Measurements from ENCODE around the gene GYPC. TPM values are rescaled to one million over a fixed set of nuclear protein-coding genes. Genes with fewer than 3 reads are reported as not detected.
A peak's percentile ranks its signal among the peaks of the same experiment; 100 is the strongest.

Gene GYPC
- total RNA-seq, 1 experiment from 2014 or later: 156 TPM

- no peaks in the 10 kb centered on the region for H3K9me3 ChIP-seq (ENCODE audit: low read length)
- no peak overlapping the region for H3K4me3 ChIP-seq (ENCODE audit: low read length)
- peak overlapping the region; percentile 81 for H3K4me2 ChIP-seq (ENCODE audit: low read depth, low read length, poor library complexity, severe bottlenecking)
- H4K20me1 ChIP-seq (ENCODE audit: insufficient read depth, low read depth, low read length): no peaks in the 10 kb centered on the region
- H3K9ac ChIP-seq (ENCODE audit: low read length): peak overlapping the region; percentile 28
- H3K36me3 ChIP-seq (ENCODE audit: insufficient read depth, low read length): no peaks in the 10 kb centered on the region
- no peak overlapping the region for H2AFZ ChIP-seq (ENCODE audit: low read length)
- peaks cover 57% of the 10 kb centered on the region for H3K4me1 ChIP-seq (ENCODE audit: low read length)
- H3K9me2 ChIP-seq (replicated peaks; ENCODE audit: insufficient read depth, low read length): no peaks in the 10 kb centered on the region
- H3K27ac ChIP-seq (ENCODE audit: low read length): peak overlapping the region; percentile 92
- H3K79me2 ChIP-seq (ENCODE audit: low read length): peaks cover 85% of the 10 kb centered on the region
- no peak for DNase-seq
- no peaks in the 10 kb centered on the region for H3K27me3 ChIP-seq (ENCODE audit: low read length)
Observed at GRCh38 chr2:126665483-126665882, 9.5 kb downstream of the GYPC start.

DNA sequence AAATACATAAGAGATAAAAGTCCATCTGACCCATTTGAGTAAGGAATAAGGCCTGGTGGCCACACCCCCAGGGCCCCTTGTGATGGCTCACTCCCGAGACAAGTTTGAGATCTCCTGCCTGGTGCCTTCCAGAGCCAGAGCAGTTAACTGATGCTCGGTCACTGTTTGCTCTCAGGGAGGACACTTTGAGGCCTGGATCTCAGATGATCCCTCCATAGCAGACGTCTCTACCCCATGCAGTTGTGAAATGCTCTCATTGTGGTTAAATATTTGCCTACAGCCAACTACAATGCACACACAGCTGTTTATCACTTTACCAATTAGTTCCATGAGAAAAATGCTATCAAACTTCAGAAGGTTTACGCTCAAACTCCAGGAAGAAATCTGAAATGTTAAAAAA is 12.3 kb downstream of the GYPC start:
- peaks cover 32% of the 10 kb centered on the region for H3K4me1 ChIP-seq (ENCODE audit: low read length)
- no peak overlapping the region for H3K27ac ChIP-seq (ENCODE audit: low read length)
- no peak for DNase-seq
- H2AFZ ChIP-seq (ENCODE audit: low read length): no peak overlapping the region
- H3K79me2 ChIP-seq (ENCODE audit: low read length): peaks cover 74% of the 10 kb centered on the region
- H3K9ac ChIP-seq (ENCODE audit: low read length): no peak overlapping the region
- no peaks in the 10 kb centered on the region for H3K9me3 ChIP-seq (ENCODE audit: low read length)
- H3K27me3 ChIP-seq (ENCODE audit: low read length): no peaks in the 10 kb centered on the region
- H3K4me3 ChIP-seq (ENCODE audit: low read length): no peak overlapping the region
- no peaks in the 10 kb centered on the region for H3K9me2 ChIP-seq (replicated peaks; ENCODE audit: insufficient read depth, low read length)
- H4K20me1 ChIP-seq (ENCODE audit: insufficient read depth, low read depth, low read length): no peaks in the 10 kb centered on the region
- H3K36me3 ChIP-seq (ENCODE audit: insufficient read depth, low read length): no peaks in the 10 kb centered on the region
- H3K4me2 ChIP-seq (ENCODE audit: low read depth, low read length, poor library complexity, severe bottlenecking): no peak overlapping the region

- Histone ChIP-seq H3K79me2 (ENCODE audit: low read length) (peaks cover 67% of the 10 kb centered on the region), H3K36me3 (ENCODE audit: insufficient read depth, low read length) (no peaks in the 10 kb centered on the region), H4K20me1 (ENCODE audit: insufficient read depth, low read depth, low read length) (no peaks in the 10 kb centered on the region), H3K9me3 (ENCODE audit: low read length) (no peaks in the 10 kb centered on the region), H3K9ac (ENCODE audit: low read length) (no peak overlapping the region), H3K4me2 (ENCODE audit: low read depth, low read length, poor library complexity, severe bottlenecking) (no peak overlapping the region), H3K27me3 (ENCODE audit: low read length) (no peaks in the 10 kb centered on the region), H3K27ac (ENCODE audit: low read length) (no peak overlapping the region), H2AFZ (ENCODE audit: low read length) (no peak overlapping the region), H3K4me1 (ENCODE audit: low read length) (peaks cover 17% of the 10 kb centered on the region), H3K9me2 (replicated peaks; ENCODE audit: insufficient read depth, low read length) (no peaks in the 10 kb centered on the region), H3K4me3 (ENCODE audit: low read length) (no peak overlapping the region)
- no peak for DNase-seq
Observed at GRCh38 chr2:126669772-126670171, 13.8 kb downstream of the GYPC start.

DNA sequence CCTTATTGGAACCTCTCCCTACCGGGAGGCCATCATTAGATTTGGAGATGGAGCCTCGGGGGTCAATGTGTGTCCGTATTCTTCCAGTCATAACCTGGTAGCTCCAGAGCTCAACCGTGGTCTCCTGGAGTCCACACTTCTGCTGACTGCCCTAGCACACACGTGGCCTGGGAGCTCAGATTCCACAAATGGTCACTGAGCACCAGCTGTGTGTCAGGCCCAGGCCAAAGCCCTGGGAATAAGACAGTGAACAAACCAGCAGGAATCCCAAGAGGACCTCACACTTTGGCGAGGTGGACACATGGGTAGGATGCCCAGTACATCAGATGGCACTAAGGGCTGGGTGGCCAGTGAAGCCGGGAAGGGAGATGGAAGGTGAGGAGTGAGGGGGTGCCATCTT is 15.5 kb downstream of the GYPC start:
- Histone ChIP-seq H3K4me2 (ENCODE audit: low read depth, low read length, poor library complexity, severe bottlenecking) (no peak overlapping the region), H3K4me1 (ENCODE audit: low read length) (no peaks in the 10 kb centered on the region; the same call in 1 of the 2 replicates), H2AFZ (ENCODE audit: low read length) (no peak overlapping the region), H3K9me2 (replicated peaks; ENCODE audit: insufficient read depth, low read length) (no peaks in the 10 kb centered on the region), H3K27ac (ENCODE audit: low read length) (no peak overlapping the region), H4K20me1 (ENCODE audit: insufficient read depth, low read depth, low read length) (no peaks in the 10 kb centered on the region), H3K4me3 (ENCODE audit: low read length) (no peak overlapping the region), H3K27me3 (ENCODE audit: low read length) (no peaks in the 10 kb centered on the region), H3K9ac (ENCODE audit: low read length) (no peak overlapping the region), H3K36me3 (ENCODE audit: insufficient read depth, low read length) (no peaks in the 10 kb centered on the region), H3K9me3 (ENCODE audit: low read length) (peaks cover 2% of the 10 kb centered on the region; the same call in 1 of the 2 replicates), H3K79me2 (ENCODE audit: low read length) (peaks cover 63% of the 10 kb centered on the region)
- no peak for DNase-seq

DNA sequence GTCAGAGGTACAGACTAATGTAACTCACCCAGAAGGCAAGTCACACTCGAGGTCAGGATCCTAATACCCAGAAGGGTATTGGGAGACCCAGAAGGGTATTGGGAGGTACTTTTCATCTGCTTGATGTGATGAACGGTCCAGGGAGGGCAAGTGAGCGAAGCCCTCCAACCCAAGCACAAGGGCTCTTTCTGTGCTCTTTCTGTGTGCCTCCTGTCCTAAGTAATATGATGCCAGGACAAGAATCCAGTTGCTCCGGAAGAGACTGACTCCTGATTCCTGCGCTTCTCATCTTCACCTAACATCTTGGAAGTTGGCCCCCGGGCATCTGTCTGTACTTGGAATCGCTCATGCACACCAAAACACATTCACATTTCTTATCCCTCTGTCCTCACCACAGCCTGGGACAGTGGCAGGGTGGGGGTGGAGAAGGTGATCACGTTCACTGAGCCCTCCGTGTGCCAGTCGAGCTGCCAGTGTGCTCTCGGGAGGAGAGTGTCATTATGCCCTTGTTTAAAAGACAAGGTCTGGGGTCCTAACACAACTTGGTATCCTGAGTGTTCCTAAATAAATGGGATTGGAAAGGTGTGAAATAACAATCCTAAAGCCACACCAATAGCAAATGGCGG is 17.1 kb downstream of the GYPC start:
- no peaks in the 10 kb centered on the region for H4K20me1 ChIP-seq (ENCODE audit: insufficient read depth, low read depth, low read length)
- no peak for DNase-seq
- H3K4me2 ChIP-seq (ENCODE audit: low read depth, low read length, poor library complexity, severe bottlenecking): no peak overlapping the region
- H3K9me2 ChIP-seq (replicated peaks; ENCODE audit: insufficient read depth, low read length): no peaks in the 10 kb centered on the region
- no peak overlapping the region for H3K4me3 ChIP-seq (ENCODE audit: low read length)
- no peaks in the 10 kb centered on the region for H3K4me1 ChIP-seq (ENCODE audit: low read length)
- no peak overlapping the region for H3K27ac ChIP-seq (ENCODE audit: low read length)
- H3K9ac ChIP-seq (ENCODE audit: low read length): no peak overlapping the region
- no peaks in the 10 kb centered on the region for H3K27me3 ChIP-seq (ENCODE audit: low read length)
- no peaks in the 10 kb centered on the region for H3K36me3 ChIP-seq (ENCODE audit: insufficient read depth, low read length)
- H2AFZ ChIP-seq (ENCODE audit: low read length): no peak overlapping the region
- H3K79me2 ChIP-seq (ENCODE audit: low read length): peaks cover 54% of the 10 kb centered on the region
- peaks cover 2% of the 10 kb centered on the region; the same call in 1 of the 2 replicates for H3K9me3 ChIP-seq (ENCODE audit: low read length)

DNA sequence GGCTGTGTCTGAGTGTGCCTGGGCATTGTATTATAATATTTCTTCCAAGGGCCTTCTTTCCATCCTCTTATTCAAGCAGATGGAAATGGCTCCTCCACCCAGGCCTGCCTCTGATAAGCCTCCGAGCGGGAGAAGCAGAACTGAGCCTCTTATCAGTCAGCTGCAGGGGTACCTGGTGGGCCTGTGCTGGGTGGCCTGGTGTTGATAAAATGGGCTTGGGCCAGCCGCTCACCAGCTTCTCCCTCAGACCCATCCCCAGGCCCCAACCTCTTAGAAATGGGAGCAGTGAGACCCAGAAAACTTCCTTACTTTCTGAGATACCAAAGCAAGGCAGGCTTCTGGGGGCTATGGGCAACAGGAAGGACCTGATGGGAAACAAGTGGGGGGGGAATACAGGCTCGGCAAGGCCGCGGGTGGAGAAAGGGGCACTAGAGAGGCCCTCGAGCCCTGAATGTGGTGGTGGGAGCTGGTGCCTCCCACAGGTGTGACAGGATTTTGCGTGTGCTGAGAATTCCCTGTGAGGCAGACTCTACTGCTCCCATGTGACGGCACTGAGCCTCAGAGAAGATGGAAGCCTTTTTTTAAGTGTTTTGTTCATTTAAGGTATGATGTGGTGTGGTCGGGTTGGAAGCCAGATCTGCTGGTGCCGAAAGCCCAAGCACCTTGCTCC is 18.3 kb downstream of the GYPC start:
- Histone ChIP-seq H3K4me3 (ENCODE audit: low read length) (no peak overlapping the region), H4K20me1 (ENCODE audit: insufficient read depth, low read depth, low read length) (no peaks in the 10 kb centered on the region), H3K27ac (ENCODE audit: low read length) (no peak overlapping the region), H3K9me2 (replicated peaks; ENCODE audit: insufficient read depth, low read length) (no peaks in the 10 kb centered on the region), H3K9ac (ENCODE audit: low read length) (no peak overlapping the region), H2AFZ (ENCODE audit: low read length) (no peak overlapping the region), H3K4me1 (ENCODE audit: low read length) (no peaks in the 10 kb centered on the region), H3K27me3 (ENCODE audit: low read length) (no peaks in the 10 kb centered on the region), H3K9me3 (ENCODE audit: low read length) (peaks cover 2% of the 10 kb centered on the region; the same call in 1 of the 2 replicates), H3K36me3 (ENCODE audit: insufficient read depth, low read length) (no peaks in the 10 kb centered on the region), H3K79me2 (ENCODE audit: low read length) (peaks cover 43% of the 10 kb centered on the region), H3K4me2 (ENCODE audit: low read depth, low read length, poor library complexity, severe bottlenecking) (no peak overlapping the region)
- DNase-seq: no peak

- Histone ChIP-seq H4K20me1 (ENCODE audit: insufficient read depth, low read depth, low read length) (no peaks in the 10 kb centered on the region), H3K4me1 (ENCODE audit: low read length) (no peaks in the 10 kb centered on the region), H3K27me3 (ENCODE audit: low read length) (no peaks in the 10 kb centered on the region), H3K9me3 (ENCODE audit: low read length) (peaks cover 2% of the 10 kb centered on the region; the same call in 1 of the 2 replicates), H3K79me2 (ENCODE audit: low read length) (peaks cover 35% of the 10 kb centered on the region), H3K9ac (ENCODE audit: low read length) (no peak overlapping the region), H3K4me3 (ENCODE audit: low read length) (no peak overlapping the region), H3K27ac (ENCODE audit: low read length) (no peak overlapping the region), H3K4me2 (ENCODE audit: low read depth, low read length, poor library complexity, severe bottlenecking) (no peak overlapping the region), H2AFZ (ENCODE audit: low read length) (no peak overlapping the region), H3K36me3 (ENCODE audit: insufficient read depth, low read length) (no peaks in the 10 kb centered on the region), H3K9me2 (replicated peaks; ENCODE audit: insufficient read depth, low read length) (no peaks in the 10 kb centered on the region)
- DNase-seq: no peak
Observed at GRCh38 chr2:126675637-126676036, 19.7 kb downstream of the GYPC start.

DNA sequence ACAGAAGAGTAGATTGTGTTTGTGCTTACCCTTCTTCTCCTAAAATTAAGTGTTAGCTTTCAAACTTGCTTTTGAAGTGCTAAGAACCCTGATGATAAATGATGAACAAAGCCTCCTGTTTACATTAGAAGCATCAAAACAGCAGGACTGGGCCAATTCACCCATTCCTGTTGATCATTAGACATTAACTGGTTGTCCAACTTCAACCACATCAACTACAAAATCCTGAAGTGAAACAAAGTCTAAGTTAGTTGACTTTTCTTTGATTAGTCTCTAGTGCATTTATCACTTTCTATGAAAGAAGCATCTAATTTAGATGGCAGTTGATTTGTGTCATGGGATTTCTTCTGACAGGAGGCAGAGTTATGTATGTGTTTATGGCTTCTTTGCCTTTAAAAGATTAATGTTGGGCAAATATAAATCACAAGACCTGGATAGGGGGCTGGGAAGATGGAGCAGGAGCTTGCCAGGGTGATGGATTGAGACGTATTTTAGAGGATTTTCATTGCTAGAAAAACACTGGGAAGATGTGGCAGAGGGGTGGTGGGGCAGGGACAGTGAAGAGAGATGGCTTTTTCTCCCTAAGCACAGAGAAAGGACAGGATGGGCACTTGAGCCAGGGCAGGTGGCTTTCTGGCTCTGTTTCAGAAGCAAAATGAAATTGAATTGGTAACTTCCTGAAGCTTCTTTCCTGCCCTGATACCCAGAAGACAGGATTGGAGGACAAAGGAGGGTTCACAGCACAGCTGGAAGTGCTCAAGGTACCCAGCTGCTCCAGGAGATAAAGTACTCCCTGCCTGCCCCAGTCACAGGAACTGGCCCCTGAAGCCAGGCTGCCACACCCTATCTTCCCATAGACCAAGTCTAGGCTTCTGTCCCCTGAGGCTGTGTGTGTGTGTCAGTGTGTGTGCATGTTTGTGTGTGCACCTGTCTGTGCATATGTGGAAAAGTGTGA is 20.5 kb downstream of the GYPC start:
- Histone ChIP-seq H3K36me3 (ENCODE audit: insufficient read depth, low read length) (no peaks in the 10 kb centered on the region), H4K20me1 (ENCODE audit: insufficient read depth, low read depth, low read length) (no peaks in the 10 kb centered on the region), H2AFZ (ENCODE audit: low read length) (no peak overlapping the region), H3K9me2 (replicated peaks; ENCODE audit: insufficient read depth, low read length) (no peaks in the 10 kb centered on the region), H3K27me3 (ENCODE audit: low read length) (no peaks in the 10 kb centered on the region), H3K4me2 (ENCODE audit: low read depth, low read length, poor library complexity, severe bottlenecking) (no peak overlapping the region), H3K79me2 (ENCODE audit: low read length) (peaks cover 28% of the 10 kb centered on the region), H3K27ac (ENCODE audit: low read length) (no peak overlapping the region), H3K4me1 (ENCODE audit: low read length) (no peaks in the 10 kb centered on the region), H3K9ac (ENCODE audit: low read length) (no peak overlapping the region), H3K4me3 (ENCODE audit: low read length) (no peak overlapping the region), H3K9me3 (ENCODE audit: low read length) (peaks cover 2% of the 10 kb centered on the region; the same call in 1 of the 2 replicates)
- DNase-seq: no peak
